GM18505 (cell line): Measurements from ENCODE around the gene TFAP2B.

Source experiments
- ATAC-seq: cut with Tn5 transposase; IDR thresholded peaks from one replicate; pipeline ENCODE4 v1.9.1; 2021; ENCODE audit not compliant: unreplicated experiment
- POLR2A ChIP-seq: IDR thresholded peaks from 4 replicates; pipeline ENCODE4 v1.6.1; 2011; ENCODE audit warnings: borderline replicate concordance; ENCODE audit not compliant: insufficient read depth, insufficient read length; ENCODE audit errors: extremely low read depth

Gene TFAP2B

DNA sequence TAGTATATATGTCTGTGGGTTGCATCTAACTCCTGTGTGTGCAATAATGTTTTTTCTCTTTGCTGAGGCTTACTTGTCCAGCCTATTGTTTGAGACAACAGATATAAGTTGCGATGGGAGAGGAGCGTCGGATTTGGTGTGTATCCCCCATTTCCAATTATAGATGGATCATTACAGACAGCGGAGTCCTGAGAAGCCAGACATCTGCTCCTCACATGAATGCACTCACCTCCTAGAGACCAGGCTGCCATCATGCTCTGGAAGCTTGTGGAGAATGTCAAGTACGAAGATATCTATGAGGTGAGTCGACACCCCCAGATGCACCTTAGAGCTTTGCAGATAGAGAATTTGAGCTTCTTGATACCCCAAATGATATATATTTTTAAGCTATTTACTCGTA lies at the start of gene TFAP2B:
Gene TFAP2B, plus strand, starts transcription at position 199 of the 400 bp plus-strand sequence. Its CDS starts 21 bp downstream, at position 220.
- TF ChIP-seq POLR2A: no peak
- ATAC-seq: no peak

DNA sequence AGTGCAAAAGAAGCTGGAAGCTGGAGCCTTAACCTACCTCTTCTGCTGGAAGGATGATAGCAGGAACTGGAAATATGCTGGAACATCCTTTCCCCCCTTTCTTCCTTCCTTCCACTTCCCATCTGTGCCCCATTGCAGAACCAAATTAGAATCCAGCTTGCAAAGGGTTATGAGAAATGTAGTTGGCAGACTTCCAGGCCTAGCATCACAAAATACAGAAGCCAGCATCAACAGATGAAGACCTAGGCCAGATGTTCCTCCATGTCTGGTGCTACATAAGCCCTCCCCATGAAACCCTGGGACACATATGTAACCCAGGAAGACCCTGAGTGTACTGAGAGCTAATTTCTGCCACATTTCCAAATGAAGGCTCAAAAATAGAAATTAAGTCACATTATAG lies 40.0 kb upstream of the TFAP2B start:
- ATAC-seq: no peak
- TF ChIP-seq POLR2A: no peak

GRCh38 chr6:50780382-50780781 lies 38.3 kb upstream of the TFAP2B start:
- no peak for TF ChIP-seq POLR2A
- ATAC-seq: no peak

- TF ChIP-seq POLR2A: no peak
- no peak for ATAC-seq
Measured at GRCh38 chr6:50785921-50786320, 32.8 kb upstream of the TFAP2B start.

DNA sequence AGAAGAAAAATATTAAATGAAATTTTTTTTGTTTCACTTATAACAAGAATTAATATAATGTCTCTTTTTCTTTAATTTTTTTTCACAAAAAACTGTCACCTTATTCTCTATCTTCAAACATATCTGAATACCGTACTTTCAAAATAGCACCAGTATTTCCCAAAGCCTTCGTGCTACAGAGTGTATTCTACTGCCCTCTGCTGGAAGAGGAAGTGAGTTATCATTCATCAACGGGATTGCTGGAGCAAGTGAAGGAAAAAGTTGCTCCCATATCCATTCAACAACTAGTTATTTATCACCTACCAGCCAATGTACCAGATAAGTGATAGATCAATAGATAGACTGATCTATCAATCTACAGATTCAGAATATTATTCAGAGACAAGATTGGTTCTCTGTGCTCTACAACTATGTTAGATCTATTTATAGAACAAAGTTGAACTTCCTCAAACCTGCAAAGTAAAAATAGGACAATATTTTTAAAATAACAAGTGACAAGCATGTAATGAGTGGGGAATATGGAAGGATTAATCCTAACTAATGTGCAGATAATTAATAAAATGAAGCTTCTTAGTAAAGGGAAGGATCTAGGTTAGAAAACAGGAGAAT lies 26.7 kb upstream of the TFAP2B start:
- ATAC-seq: peak; percentile 79
- no peak for TF ChIP-seq POLR2A

GRCh38 chr6:50792771-50793170 lies 25.9 kb upstream of the TFAP2B start:
- no peak for TF ChIP-seq POLR2A
- no peak for ATAC-seq

DNA sequence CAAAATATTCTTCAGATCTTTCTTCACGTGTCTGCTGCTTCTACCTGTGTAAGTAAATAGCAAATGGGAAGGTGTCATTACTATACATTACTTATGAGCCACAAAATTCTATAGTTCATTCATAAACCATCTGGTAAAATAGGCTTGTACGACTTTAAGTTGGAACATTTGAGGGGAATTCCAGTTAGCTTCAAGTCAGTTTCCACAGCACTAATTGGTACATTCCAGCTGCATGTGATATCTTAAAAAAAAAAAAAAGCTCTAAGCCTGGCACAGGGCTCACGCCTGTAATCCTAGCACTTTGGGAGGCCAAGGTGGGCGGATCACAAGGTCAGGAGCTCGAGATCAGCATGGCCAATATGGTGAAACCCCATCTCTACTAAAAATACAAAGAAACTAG lies 23.1 kb upstream of the TFAP2B start:
- ATAC-seq: no peak
- no peak for TF ChIP-seq POLR2A

DNA sequence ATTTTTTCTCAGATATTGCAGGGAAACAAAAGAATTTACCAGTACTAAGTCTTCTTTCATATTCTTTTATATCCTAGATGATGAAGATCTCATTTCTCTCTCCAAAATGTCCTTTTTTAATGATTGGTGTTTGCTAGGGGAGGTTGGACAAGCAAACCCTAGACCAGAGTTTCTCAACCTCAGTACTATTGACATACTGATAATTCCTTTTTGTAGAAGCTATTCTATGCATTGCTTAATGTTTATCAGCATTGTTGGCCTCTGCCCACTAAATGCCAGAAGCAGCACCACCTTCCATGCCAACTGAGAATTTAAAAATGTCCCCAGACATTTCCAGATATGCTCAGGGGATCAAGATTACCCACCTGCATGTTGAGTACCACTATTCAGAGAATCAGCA lies 14.4 kb upstream of the TFAP2B start:
- no peak for ATAC-seq
- TF ChIP-seq POLR2A: no peak

DNA sequence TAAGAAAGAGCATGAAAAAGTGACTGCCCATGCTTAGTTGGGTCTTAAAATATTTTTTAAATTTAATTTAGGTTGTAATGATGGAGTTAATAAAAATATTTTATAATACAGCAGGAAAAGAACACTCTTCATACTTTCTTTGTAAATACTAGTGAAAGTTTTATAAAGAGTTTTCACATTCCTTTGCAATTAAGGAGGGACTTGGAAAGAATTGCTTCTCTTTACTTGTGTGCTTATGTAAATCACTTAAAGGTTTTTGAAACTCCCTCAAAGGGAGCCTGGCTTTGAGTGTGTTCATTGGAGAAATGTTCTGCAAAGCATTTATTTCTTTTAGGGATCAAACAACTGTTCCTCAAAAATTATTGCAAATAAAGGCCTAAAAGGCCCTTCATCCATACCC lies 11.6 kb upstream of the TFAP2B start:
- no peak for TF ChIP-seq POLR2A
- ATAC-seq: no peak

DNA sequence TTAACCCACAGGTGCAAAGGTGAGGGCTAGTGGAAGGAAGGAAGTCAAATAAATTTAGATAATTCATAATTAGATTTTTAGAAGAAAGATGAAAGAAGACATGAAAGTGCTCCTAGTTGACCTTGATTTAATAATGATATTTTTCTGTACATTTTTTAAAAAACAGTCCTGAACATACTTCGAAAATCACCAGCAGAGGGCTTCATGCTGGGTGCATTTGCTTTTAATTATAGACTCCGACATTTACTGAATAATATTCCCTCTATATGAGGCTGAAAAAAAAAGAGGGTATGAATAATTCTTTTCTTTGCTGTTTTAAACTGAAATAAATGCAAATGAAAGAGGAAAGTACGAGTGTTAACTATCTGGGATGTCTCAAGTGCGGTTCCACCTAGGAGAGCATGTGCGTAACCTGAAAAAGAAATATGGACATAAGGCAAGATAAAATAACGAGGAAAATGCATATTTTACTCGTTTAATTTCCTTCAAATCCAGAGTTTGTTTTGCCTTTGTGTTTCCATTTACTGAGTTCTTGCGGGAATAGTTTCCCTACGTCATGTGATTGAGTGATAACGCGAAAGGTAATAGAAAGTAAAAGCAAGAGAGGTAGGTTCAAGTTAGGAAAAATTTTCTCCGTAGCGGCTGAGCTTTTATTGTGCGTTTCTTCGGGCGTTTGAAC lies 3.1 kb upstream of the TFAP2B start:
- no peak for TF ChIP-seq POLR2A
- ATAC-seq: peak; percentile 30

DNA sequence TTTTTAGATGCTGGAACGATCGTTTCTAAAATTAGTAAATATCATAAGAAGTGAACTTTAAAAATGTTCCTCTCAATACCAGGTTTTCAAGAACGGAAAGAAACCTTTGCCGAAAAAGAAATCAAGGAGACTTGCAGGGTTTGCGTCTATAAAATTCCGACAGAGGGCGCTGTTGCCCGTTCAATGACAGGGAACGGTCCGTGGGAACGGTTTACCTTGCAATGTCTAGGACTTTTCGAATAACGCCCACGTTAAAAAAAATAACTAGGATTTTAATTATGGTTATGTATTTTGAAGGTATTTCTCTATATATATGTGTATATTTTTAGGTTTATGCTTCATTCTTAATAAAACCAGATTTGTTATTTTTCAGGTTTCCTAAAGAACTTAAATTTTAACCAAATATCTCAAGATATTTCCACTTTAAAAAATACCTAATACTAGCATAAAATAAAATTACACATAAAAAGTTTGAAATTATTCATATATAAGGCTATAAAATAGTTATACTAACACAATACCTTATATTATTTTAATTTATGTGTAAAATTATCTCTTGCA lies 2.5 kb upstream of the TFAP2B start:
- TF ChIP-seq POLR2A: no peak
- peak; percentile 68 for ATAC-seq

DNA sequence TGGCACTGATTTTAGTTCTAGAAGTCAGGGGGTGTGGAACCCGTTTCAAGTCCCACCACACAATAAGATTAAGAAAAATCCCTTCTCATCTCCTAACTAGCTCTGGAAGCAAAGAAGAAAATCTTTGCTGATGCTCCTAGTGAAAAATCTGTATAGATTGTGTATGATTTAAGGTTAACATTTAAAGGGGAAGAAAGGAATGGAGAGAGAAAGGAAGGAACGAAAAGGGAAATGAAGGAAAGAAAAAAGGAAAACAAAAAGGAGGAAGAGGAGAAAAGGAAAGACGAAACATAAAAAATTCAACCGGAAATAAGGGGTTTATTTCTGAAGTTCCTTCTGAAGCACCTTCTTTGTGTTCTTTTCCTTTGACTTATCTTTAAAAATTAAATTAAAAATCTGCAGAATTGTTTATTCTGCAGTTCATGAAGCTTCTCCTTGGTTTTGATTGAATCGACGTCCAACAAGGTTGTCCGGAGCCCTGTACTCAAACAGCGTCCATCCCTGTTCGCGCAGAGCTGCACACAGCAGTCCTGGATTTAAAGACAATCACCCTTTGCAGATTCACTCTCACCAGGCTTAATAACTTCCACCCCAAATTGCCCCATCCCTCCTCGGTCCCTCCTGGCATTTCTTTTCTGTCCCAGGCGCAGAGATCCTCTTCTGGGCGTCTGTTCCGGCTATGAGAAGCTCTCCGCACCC lies 1.6 kb upstream of the TFAP2B start:
- no peak for TF ChIP-seq POLR2A
- no peak for ATAC-seq

- no peak for TF ChIP-seq POLR2A
- no peak for ATAC-seq
Measured at GRCh38 chr6:50817646-50817950, 1.1 kb upstream of the TFAP2B start.

DNA sequence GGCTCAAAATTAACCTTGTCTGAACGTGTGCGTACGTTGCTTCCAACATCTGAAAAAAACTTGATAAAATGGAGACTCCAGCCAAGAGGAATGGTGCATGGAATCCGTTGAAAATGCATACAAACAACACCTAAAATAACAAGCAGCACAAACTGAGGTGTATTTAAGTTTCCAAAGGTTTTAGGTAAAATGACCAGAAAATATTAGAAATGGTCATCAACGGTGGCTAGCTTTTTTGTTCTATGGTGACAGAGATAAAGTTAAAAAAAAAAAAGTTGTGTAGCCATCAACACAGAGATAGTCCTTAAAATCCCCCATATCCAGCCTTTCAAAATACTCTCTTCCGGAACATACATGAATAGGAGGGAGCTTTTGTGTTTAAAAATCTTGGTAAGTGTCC lies 651 bp upstream of the TFAP2B start:
- no peak for ATAC-seq
- TF ChIP-seq POLR2A: no peak

DNA sequence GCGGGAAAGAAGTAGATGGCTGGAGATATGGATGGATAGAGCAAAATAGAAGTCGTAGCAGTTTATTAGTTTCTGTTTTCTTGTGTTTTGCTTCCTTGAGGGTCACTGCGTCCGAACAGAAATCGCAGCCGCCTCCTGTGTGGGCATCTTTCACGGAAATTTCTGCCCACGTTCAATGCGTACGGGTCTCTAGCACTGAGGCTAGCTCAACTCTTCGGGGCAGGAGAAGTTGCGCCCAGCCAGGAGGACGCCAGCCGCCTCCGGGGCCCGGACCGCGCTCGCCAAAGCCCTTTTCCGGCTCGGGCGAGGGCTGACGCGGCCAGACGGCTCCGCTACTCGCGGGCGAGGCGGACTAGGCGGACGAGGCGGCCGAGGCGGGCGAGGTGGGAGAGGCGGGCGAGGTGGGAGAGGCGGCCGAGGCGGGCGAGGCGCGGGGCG lies 814 bp downstream of the TFAP2B start:
- ATAC-seq: no peak
- TF ChIP-seq POLR2A: no peak
